Coronary artery (tissue), 2 donors: Measurements from ENCODE around the gene MAVS.

Experiments used
- DNase-seq: peaks from one replicate; pipeline ENCODE4 v3.0.0-alpha.2; 2017; ENCODE audit warnings: low spot score
- H3K27ac ChIP-seq, 2 donors: fragments of 200-600 bp; sonication (generic); one replicate each; pipeline ENCODE4 v1.5.1; 2016 to 2019
- H3K4me3 ChIP-seq: fragments of 200-600 bp; sonication (generic); 2 replicates; pipeline ENCODE4 v1.5.1; 2016; ENCODE audit warnings: mild to moderate bottlenecking, moderate library complexity
- CTCF ChIP-seq: fragments of 200-600 bp; sonication (generic); IDR thresholded peaks from one replicate; pipeline ENCODE4 v1.5.1; 2019; ENCODE audit warnings: antibody characterized with exemption

MAVS gene

DNA sequence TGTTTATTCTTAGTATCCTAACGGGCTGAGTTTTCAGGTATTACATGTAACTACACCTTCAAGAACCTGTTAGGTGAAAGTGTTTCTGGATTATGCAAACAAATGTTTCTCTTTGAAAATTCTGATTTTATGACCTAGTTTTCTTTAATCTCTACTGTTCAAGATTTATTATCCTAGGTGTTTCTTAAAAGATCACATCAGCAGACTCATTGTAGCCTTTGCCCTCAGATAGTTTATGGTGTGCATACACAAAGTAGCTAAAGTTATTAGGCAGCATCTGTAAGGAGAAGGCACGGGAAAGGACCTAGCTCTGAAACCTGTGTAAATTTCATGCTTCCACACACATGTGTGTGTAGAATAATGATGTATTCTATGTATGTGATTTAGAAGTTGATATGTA is 64.2 kb downstream of the MAVS start:
- Histone ChIP-seq H3K4me3 (no peak overlapping the region), H3K27ac (no peak overlapping the region)
- no peak for DNase-seq
- no peak for TF ChIP-seq CTCF

GRCh38 chr20:3911956-3912355 is 65.3 kb downstream of the MAVS start:
- DNase-seq: no peak
- Histone ChIP-seq H3K27ac (no peak overlapping the region), H3K4me3 (no peak overlapping the region)
- no peak for TF ChIP-seq CTCF

DNA sequence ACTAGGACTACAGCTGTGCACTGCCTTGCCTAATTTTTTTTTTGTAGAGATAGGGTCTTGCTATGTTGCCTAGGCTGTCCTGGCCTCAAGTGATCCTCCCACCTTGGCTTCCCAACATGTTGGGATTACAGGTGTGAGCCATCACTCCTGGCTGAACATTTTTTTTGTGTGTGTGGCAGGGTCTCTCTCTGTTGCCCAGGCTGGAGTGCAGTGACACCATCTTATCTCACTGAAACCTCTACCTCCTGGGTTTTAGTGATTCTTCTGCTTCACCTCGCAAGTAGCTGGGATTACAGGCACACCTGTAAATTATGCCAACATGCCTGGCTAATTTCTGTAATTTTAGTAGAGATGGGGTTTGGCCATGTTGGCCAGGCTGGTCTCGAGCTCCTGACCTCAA is 67.8 kb downstream of the MAVS start:
- Histone ChIP-seq H3K27ac (no peak overlapping the region), H3K4me3 (no peak overlapping the region)
- no peak for DNase-seq
- no peak for TF ChIP-seq CTCF

- H3K4me3 ChIP-seq: no peak overlapping the region
- no peak for TF ChIP-seq CTCF
- H3K27ac ChIP-seq: no peak overlapping the region
- DNase-seq: no peak
Measured at GRCh38 chr20:3915691-3916090, 69.1 kb downstream of the MAVS start.

GRCh38 chr20:3916364-3916763 is 69.7 kb downstream of the MAVS start:
- Histone ChIP-seq H3K4me3 (no peak overlapping the region), H3K27ac (no peak overlapping the region)
- TF ChIP-seq CTCF: no peak
- DNase-seq: no peak

DNA sequence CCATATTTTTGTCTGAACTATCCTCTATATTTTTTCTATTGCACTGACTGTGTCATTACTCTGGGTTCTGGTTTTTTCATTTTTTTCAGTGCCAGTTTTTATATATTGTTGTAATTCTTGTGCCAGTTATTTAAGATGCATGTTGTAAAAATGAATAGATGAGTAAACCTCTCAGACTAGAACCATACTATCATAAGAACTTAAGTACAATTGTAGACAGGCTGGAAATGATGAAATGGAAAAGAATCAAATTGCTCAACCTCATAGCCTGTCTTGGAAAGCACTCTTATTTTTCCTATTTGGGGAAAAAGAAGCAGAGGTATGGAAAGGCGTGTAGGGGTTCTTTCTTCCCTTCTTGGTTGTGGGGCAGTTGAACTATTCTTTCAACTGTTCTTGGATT is 72.7 kb downstream of the MAVS start:
- H3K4me3 ChIP-seq: no peak overlapping the region
- TF ChIP-seq CTCF: no peak
- no peak for DNase-seq
- no peak overlapping the region for H3K27ac ChIP-seq

DNA sequence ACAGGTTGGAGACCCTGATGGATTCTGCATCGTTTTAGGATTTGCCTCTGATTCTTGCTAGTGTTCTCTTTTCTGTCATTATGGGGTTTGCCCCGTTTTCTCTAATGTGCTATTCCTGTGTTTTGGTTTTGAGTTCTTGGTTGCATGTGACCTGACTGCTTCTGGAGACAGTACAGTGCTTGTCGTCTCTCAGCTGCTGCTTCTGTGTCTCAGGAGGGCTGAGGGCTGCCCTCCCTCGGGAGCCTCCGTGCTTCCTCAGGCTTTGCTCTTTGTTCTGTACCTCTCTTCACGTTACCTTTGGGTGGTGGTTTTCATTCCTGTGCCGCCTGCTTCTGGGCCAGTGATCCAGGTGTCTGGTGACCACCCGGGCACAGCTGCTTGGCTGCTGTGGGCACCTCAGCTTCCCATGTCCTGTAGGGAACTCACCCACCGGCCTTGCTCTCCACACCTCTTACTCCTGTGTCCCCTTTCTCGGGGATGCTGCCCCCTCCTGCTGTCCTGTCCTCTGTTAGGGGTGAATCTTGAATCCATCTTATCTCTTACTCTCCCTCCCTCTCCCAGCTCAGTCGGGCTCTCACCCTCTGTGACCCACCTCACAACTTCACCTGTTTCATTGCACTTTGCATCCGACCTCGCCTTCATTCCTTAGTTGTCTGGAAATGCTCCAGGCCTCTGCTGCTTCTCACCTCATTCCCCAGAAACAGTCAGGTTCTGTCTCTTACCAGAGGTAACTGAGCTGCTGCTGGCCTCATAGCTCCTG is 75.8 kb downstream of the MAVS start:
- no peak overlapping the region for H3K4me3 ChIP-seq
- TF ChIP-seq CTCF: no peak
- no peak overlapping the region for H3K27ac ChIP-seq
- DNase-seq: no peak
